OCI-LY3 (cell line): ENCODE data around the gene PARD3.

Source experiments
- H2AFZ ChIP-seq: fragments of 200-600, 300-600 bp; shearing (Covaris generic); 2 replicates; pipeline ENCODE4 v1.6.0; 2014; ENCODE audit warnings: antibody characterized with exemption, low read depth, low read length
- H3K27ac ChIP-seq: fragments of 200-600, 300-600 bp; sonication (generic); 2 replicates; pipeline ENCODE4 v1.5.1; 2014; ENCODE audit warnings: mild to moderate bottlenecking, low read length, moderate library complexity, mixed read lengths
- H3K27me3 ChIP-seq: fragments of 200-600, 300-600 bp; sonication (generic); 2 replicates; pipeline ENCODE4 v1.6.1; 2014; ENCODE audit warnings: low read depth, low read length, mixed read lengths
- H3K36me3 ChIP-seq: fragments of 200-600, 300-600 bp; sonication (generic); replicated peaks from 2 replicates; pipeline ENCODE3; 2014; ENCODE audit warnings: low read depth, low read length, mixed read lengths
- H3K4me1 ChIP-seq: fragments of 300-600, 200-600 bp; sonication (generic); 2 replicates; pipeline ENCODE4 v1.6.1; 2014; ENCODE audit warnings: low read length, mixed read lengths
- H3K4me2 ChIP-seq: fragments of 200-600, 300-600 bp; sonication (generic); 2 replicates; pipeline ENCODE4 v1.6.1; 2014; ENCODE audit warnings: low read length, mixed read lengths
- H3K4me3 ChIP-seq: fragments of 300-600, 200-600 bp; sonication (generic); 2 replicates; pipeline ENCODE4 v1.5.1; 2014; ENCODE audit warnings: antibody characterized with exemption, mild to moderate bottlenecking, low read length, moderate library complexity
- H3K79me2 ChIP-seq: fragments of 300-600, 200-600 bp; shearing (Covaris generic); 2 replicates; pipeline ENCODE4 v1.6.1; 2014; ENCODE audit warnings: mild to moderate bottlenecking, low read length, mixed read lengths
- H3K9ac ChIP-seq: fragments of 300-600, 200-600 bp; shearing (Covaris generic); 2 replicates; pipeline ENCODE4 v1.6.0; 2014; ENCODE audit warnings: mild to moderate bottlenecking, low read length, moderate library complexity
- H3K9me3 ChIP-seq: fragments of 200-600, 300-600 bp; shearing (Covaris generic); 2 replicates; pipeline ENCODE4 v1.6.1; 2014; ENCODE audit warnings: low read length, mixed read lengths; ENCODE audit not compliant: insufficient read depth
- H4K20me1 ChIP-seq: fragments of 200-600, 300-600 bp; sonication (generic); 2 replicates; pipeline ENCODE4 v1.6.1; 2016; ENCODE audit warnings: low read length, mixed read lengths; ENCODE audit not compliant: insufficient read depth
- EZH2phosphoT487 ChIP-seq: fragments of 200-600 bp; shearing (Covaris generic); IDR thresholded peaks from 2 replicates; pipeline ENCODE4 v1.6.1; 2018; ENCODE audit warnings: antibody characterized with exemption, mixed run types, low read depth
- TF ChIP-seq, protein P1 (sequence below): fragments of 200-600, 300-600 bp; sonication (generic); IDR thresholded peaks from 2 replicates; pipeline ENCODE4 v1.5.1; 2014; ENCODE audit warnings: antibody characterized with exemption, low read length, low read depth

PARD3 gene

DNA sequence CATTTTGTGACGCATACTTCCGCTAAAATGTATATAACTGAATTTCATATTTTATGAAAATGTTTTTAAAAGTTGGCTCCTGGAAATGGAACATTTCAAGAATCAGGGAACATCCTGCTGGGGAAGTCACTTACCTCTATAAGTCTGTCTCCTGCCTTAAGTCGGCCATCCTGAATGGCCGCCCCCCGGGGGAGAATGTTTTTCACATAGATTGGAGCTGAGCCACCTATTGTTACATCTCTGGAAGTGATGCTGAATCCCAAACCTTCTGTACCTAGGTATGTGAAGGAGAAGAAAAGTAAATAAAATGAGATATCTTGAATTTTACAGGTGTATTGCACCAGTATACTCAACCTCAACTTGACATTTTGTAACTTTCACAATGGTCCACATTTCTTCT, 437.3 kb downstream of the PARD3 start:
- Histone ChIP-seq H3K9me3 (no peaks in the 10 kb centered on the region), H4K20me1 (no peaks in the 10 kb centered on the region), H2AFZ (no peak overlapping the region), H3K4me1 (no peaks in the 10 kb centered on the region), H3K27ac (no peak overlapping the region), H3K27me3 (no peaks in the 10 kb centered on the region), H3K79me2 (no peaks in the 10 kb centered on the region), H3K4me3 (no peak overlapping the region), H3K9ac (no peak overlapping the region), H3K36me3 (no peaks in the 10 kb centered on the region), H3K4me2 (no peak overlapping the region)
- TF ChIP-seq EZH2phosphoT487, result no peak
- TF ChIP-seq, protein P1, sequence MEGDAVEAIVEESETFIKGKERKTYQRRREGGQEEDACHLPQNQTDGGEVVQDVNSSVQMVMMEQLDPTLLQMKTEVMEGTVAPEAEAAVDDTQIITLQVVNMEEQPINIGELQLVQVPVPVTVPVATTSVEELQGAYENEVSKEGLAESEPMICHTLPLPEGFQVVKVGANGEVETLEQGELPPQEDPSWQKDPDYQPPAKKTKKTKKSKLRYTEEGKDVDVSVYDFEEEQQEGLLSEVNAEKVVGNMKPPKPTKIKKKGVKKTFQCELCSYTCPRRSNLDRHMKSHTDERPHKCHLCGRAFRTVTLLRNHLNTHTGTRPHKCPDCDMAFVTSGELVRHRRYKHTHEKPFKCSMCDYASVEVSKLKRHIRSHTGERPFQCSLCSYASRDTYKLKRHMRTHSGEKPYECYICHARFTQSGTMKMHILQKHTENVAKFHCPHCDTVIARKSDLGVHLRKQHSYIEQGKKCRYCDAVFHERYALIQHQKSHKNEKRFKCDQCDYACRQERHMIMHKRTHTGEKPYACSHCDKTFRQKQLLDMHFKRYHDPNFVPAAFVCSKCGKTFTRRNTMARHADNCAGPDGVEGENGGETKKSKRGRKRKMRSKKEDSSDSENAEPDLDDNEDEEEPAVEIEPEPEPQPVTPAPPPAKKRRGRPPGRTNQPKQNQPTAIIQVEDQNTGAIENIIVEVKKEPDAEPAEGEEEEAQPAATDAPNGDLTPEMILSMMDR, result no peak

- no peak overlapping the region for H2AFZ ChIP-seq
- H3K4me3 ChIP-seq, result no peak overlapping the region
- H3K36me3 ChIP-seq, result no peaks in the 10 kb centered on the region
- TF ChIP-seq, protein P1, result no peak
- no peak for TF ChIP-seq EZH2phosphoT487
- H3K27ac ChIP-seq, result no peak overlapping the region
- no peak overlapping the region for H3K4me2 ChIP-seq
- H3K9me3 ChIP-seq, result no peaks in the 10 kb centered on the region
- no peak overlapping the region for H3K9ac ChIP-seq
- no peaks in the 10 kb centered on the region for H4K20me1 ChIP-seq
- H3K27me3 ChIP-seq, result no peaks in the 10 kb centered on the region
- H3K4me1 ChIP-seq, result no peaks in the 10 kb centered on the region
- H3K79me2 ChIP-seq, result no peaks in the 10 kb centered on the region
Measured at GRCh38 chr10:34374356-34375045, 440.6 kb downstream of the PARD3 start.

GRCh38 chr10:34373211-34373610, 441.9 kb downstream of the PARD3 start:
- no peaks in the 10 kb centered on the region for H3K36me3 ChIP-seq
- H3K9me3 ChIP-seq, result no peaks in the 10 kb centered on the region
- H3K9ac ChIP-seq, result no peak overlapping the region
- H3K4me2 ChIP-seq, result no peak overlapping the region
- no peak overlapping the region for H3K4me3 ChIP-seq
- H3K4me1 ChIP-seq, result no peaks in the 10 kb centered on the region
- TF ChIP-seq, protein P1, result no peak
- no peak for TF ChIP-seq EZH2phosphoT487
- no peaks in the 10 kb centered on the region for H3K79me2 ChIP-seq
- H4K20me1 ChIP-seq, result no peaks in the 10 kb centered on the region
- no peak overlapping the region for H2AFZ ChIP-seq
- no peaks in the 10 kb centered on the region for H3K27me3 ChIP-seq
- no peak overlapping the region for H3K27ac ChIP-seq

DNA sequence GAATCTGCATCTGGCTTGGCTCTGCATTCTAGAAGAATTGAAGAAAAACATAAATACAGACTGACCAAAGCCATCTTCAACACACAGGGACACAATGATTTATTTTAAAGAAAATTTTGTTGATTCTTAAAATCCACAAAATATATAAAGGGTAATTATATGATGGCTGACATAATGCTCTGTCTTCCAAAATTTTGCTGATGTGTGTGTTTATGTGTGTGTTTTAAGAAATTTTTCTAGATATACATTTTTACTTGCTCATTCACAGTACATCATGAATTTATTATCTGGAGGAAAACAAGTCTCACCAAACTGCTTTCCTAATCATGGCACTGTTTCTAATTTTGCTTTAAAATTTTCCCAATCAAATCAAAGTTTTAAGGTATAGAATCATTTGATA, 442.6 kb downstream of the PARD3 start:
- Histone ChIP-seq H3K27me3 (no peaks in the 10 kb centered on the region), H3K79me2 (no peaks in the 10 kb centered on the region), H3K4me2 (no peak overlapping the region), H3K4me1 (no peaks in the 10 kb centered on the region), H2AFZ (no peak overlapping the region), H3K4me3 (no peak overlapping the region), H3K9ac (no peak overlapping the region), H3K9me3 (no peaks in the 10 kb centered on the region), H4K20me1 (no peaks in the 10 kb centered on the region), H3K27ac (no peak overlapping the region), H3K36me3 (no peaks in the 10 kb centered on the region)
- TF ChIP-seq, protein P1, result no peak
- no peak for TF ChIP-seq EZH2phosphoT487
